SK-N-SH treated with all-trans-retinoic acid at 6 μM for 48 hours (cell line): ENCODE results near the gene NCS1.

Experiments used
- ARNTL ChIP-seq: fragments of 450-650 bp; formaldehyde crosslinking; IDR thresholded peaks from 2 replicates; pipeline ENCODE4 v1.5.0; 2020; ENCODE audit warnings: low read depth, mild to moderate bottlenecking, moderate library complexity, borderline replicate concordance
- PATZ1 ChIP-seq: fragments of 250-450 bp; sonication (Bioruptor Pico); IDR thresholded peaks from 2 replicates; pipeline ENCODE4 v1.8.0; 2020; ENCODE audit warnings: mild to moderate bottlenecking, moderate library complexity, borderline replicate concordance
- RARB ChIP-seq: fragments of 250-450 bp; sonication (Bioruptor Pico); IDR thresholded peaks from 2 replicates; pipeline ENCODE4 v1.8.0; 2021; ENCODE audit warnings: mild to moderate bottlenecking, moderate library complexity

- TF ChIP-seq PATZ1 (no peak), ARNTL (CRISPR knock-in tag) (no peak), RARB (CRISPR knock-in tag) (no peak)
These were observed 67.1 kb downstream of the NCS1 start for GRCh38 chr9:130239363-130239695.
